Cardiac septum (tissue), 1 donor: ENCODE measurements around the gene DLGAP1. TPM values are rescaled to one million over a fixed set of nuclear protein-coding genes. Genes with fewer than 3 reads are reported as not detected.

Experiments used
- DNase-seq: peaks from one replicate; pipeline ENCODE4 v3.0.0-alpha.2; 2020; ENCODE audit warnings: low spot score
- intact Hi-C: fragments of 100-400 bp; cut with DNase I; formaldehyde crosslinking; loops from one replicate; pipeline ENCODE4 v1.14.0; 2022
- total RNA-seq: library from RNA; stranded (reverse); fragmentation: NEBNext Ultra II Directional; extraction: Animal tissue kit (Norgen Biotek cat#: 25700); gene quantifications from one replicate; pipeline ENCODE4 v1.2.1, GENCODE V29; 2021
- donor health status: DM: no; HTN: no; CAD: no.

DLGAP1 gene
- total RNA-seq, 1 donor from 2014 or later = 6.5 TPM

DNA sequence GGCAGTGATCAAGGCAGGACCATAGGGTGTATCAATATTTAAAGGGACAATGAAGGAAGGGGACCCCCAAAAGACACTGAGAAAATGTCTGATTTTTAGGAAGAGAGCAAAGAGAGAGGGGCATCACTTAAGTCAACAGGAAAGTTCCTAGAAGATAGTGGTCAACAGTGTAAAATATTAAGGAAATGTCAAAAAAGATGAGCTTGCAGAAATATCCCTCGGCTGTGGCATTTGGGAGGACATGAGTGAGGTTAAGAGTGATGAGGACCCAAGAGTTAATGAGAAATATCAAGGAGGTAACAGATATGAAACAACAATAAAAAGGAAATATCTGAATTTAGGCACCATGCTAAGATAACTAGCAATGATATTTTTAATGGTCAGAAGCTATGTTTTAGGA lies 665.6 kb downstream of the DLGAP1 start:
- intact Hi-C loops = no loop called here
- no peak for DNase-seq

DNA sequence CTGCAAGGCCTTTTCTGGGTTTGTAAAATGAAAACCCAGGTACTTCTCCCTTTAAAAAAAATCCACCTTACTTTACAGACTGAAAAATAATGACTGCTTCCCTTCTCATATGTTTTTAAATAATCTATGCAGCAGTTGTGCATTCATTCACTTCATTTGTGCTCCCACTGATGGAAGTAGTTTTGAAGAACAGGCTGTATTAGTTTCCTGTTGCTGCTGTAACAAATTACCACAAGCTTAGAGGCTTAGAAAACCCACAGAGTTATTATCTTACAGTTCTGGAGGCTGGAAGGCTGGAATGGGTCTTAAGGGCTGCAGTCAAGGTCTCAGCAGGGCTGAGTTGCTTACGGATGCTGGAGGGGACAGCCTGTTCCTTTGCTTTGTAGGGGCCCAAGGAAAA lies 670.2 kb downstream of the DLGAP1 start:
- intact Hi-C loops = no loop called here
- DNase-seq = no peak

DNA sequence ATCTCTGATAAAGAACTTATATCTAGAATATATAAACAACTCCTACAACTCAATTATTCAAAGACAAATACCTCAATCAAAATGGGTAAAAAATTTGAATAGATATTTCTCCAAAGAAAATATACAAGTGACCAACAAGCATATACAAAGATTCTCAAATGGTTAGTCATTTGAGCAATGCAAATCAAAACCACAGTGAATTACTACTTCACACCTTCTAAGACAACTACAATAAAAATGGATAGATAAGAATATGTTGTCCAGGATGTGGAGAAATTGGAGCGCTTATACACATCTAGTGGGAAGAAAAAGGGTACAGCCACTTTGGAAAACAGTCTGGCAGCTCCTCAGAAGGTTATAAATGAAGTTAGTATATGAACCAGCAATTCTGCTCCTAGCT lies 672.2 kb downstream of the DLGAP1 start:
- intact Hi-C loops = no loop called here

DNA sequence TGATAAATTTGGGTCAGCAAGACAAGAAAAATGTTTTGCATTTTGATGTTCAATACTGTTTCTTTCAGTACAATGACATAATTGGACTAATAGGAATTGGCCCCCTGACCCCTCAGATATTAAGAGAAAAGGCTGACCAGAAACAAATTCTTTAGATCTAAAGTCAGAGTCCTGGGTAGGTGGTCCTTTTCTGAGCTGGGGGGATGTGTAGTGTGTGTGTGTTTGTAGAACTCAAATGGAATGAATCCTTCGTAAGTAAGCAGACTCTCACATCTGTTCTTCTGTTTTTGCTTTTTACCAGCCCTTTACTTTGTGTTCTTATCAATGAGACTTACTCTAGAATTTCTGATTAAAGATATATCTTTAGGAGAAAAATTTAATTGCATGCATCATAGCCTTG lies 677.4 kb downstream of the DLGAP1 start:
- intact Hi-C loops = loop anchor here (10.0 kb wide), 1 partner anchor 513 kb away; the partner anchor contains the start of gene MYL12B

More for the DNA sequence above, 672.2 kb downstream of the DLGAP1 start:
- no peak for DNase-seq

DNA sequence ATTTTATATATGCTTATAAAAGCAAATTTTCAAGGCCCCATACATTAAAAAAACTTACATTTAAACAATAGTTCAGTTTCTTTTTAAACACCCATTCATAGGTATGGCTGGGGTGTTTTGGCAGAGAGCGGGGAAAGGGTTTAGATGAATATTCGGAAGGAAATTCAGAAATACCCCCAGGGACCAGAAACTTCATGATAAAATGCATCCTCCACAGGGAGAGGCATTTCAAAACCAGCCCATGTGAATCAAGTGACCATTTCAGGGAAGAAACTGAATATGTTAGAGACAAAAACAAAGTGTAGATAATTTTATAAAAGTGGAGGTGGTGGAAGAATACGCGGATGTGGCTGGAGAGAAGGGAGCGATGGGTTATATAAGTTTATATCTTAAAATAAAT lies 678.0 kb downstream of the DLGAP1 start:
- no peak for DNase-seq
- intact Hi-C loops = loop anchor here (10.0 kb wide), 1 partner anchor 512 kb away; the partner anchor contains the start of gene MYL12B

More for the DNA sequence above, 677.4 kb downstream of the DLGAP1 start:
- DNase-seq = no peak

DNA sequence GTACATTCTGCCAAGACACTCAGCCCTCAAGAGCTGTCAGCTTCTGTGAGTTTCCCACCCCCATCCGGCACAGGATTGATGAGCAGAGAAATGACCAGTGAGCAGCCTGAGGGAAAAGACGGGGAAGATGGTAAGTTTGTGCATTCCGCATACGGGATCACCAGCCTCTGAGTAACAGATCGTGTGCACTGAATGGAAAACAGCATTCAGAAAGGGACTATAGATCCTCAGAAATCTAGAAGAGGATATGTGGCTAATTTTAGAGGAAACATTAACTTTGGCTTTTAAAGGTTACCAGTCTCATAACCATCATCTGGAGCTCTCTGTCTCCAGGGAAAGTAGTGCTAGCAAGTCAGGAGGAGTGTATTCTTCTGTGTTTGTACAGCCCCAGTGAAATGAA lies 679.1 kb downstream of the DLGAP1 start:
- no peak for DNase-seq
- intact Hi-C loops = loop anchor here (10.0 kb wide), 1 partner anchor 511 kb away; the partner anchor contains the start of gene MYL12B

DNA sequence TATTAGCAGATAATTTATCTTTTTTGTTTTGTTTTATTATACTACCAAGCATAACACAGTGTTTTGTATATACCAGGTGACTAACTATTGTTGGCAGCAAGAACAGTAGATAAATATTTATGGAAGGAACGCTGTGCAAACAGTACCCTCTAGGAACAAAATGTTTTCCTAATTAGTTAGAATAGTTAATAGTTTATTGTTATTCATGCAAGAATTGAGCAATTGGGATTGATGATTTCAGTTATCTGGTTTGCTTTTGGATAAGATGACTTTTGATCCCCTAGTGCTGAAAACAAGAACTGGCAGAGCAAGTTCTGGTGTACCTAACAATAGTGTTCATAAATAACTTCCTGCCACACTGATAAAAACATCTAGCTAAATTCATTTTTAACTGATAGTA lies 681.8 kb downstream of the DLGAP1 start:
- no peak for DNase-seq
- intact Hi-C loops = loop anchor here (5.0 to 10.0 kb wide), 4 partner anchors 71 to 509 kb away; partner anchors contain the start of gene MYL12B

DNA sequence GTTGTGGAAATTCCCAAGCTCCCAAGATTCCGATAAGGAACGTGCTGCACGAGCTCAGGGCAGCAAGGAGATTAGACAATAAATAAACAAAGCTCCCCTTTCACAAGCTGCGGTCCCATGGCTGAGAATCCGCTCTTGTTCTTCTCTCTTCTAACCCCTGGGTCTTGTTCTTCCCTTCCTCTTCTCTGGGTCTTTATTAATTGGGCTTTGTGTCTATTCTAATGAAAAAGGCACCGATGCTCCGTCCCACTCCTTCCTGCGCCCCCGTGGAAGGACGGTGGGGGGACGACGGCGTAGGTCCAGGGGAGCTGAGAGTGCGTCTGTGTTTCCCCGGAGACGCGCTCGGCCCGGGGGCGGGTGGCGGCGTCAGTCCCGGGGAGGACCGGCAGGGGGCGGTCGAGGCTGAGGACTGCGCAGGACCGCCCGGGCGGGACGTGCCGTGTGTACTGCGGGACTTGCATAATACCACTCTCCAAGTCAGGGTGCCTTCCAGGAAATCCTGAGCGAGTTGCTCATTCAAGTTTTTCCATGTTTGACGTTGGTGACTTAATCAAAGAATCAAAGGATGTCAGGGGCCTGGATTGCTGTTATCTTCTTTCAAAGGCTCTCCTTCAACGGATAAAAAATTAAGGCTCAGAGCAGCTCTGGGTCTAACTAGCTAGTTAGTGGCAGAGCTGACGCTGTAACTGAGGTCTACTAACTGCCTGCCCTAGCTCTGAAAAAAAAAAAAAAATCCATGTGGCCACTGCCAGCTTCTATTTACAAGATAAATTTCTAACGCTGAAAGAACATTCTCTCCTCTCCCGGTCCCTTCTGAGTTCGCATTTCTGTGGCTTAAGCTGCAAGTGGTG lies 683.8 kb downstream of the DLGAP1 start:
- intact Hi-C loops = loop anchor here (1.0 to 10.0 kb wide), 6 partner anchors 69 to 507 kb away; partner anchors contain the start of gene MYL12B
- peak; percentile 90 for DNase-seq

DNA sequence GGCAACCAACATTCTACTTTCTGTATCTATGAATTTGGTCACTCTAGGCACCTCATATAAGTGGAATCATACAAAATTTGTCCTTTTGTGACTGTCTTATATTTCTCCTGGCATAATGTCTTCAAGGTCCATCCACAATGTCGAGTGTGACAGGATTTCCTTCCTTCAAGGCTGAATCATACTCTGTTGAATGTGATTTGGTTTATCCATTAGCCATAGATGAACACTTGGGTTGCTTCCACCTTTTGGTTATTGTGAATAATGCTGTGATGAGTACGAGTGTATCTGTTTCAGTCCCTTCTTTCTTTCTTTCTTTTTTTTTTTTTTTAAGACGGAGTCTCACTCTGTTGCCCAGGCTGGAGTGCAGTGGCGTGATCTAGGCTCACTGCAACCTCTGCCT lies 693.8 kb downstream of the DLGAP1 start:
- no peak for DNase-seq
- intact Hi-C loops = no loop called here

DNA sequence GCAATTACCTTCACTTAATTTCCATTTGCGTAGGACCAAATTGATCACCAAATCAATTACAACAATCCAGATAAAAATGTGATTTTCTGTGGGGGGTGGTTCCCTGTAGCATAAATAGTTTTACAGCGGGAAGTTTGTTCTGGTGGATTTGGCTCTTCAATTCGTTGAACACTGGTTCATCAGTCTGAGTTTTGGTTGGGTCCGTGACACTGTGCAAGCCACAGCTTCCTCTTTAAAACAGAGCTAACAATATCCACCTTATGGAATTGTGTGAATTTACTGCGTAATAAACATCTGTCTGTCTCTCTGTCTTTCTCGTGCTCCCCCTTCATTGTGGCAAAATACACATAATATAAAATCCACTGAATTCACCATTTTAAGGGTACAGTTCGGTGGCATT lies 694.4 kb downstream of the DLGAP1 start:
- no peak for DNase-seq
- intact Hi-C loops = no loop called here

DNA sequence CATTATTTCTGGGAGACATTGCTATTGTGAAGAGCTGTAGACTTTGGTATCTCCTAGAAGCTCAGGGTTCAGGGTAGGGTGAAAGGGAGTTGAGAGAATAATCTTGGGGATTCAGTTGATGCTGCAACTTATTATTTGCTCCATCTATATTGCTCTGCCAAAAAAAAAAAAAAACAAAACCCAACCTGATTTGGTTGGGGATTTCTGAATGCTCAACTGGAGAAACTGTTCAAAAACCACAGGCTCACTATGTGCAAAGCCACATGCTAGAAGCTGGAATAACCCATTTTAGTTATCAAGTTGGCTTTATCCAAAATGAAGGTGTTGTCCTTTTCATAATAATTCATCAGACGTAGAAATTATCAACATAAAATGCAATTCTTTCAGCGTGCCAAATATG lies 696.0 kb downstream of the DLGAP1 start:
- DNase-seq = no peak
- intact Hi-C loops = no loop called here

DNA sequence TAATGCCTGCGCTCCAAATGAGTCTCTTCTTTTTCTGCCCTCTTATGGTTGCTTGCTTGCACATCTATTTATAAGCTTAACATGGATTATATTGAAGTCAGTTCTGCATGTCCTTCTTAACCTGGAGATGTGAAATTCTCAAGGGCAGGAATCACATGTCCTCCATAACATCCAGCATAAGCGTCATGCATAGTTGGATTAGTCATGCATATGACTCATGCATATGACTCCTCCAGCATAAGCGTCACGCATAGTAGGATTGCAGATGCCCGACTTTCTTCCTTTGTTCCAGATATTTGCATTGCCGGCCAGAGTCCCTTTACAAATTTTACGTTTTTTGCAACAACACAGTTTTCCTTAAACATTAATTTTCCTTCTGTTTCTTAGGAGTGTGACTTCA lies 696.6 kb downstream of the DLGAP1 start:
- DNase-seq = no peak
- intact Hi-C loops = no loop called here

DNA sequence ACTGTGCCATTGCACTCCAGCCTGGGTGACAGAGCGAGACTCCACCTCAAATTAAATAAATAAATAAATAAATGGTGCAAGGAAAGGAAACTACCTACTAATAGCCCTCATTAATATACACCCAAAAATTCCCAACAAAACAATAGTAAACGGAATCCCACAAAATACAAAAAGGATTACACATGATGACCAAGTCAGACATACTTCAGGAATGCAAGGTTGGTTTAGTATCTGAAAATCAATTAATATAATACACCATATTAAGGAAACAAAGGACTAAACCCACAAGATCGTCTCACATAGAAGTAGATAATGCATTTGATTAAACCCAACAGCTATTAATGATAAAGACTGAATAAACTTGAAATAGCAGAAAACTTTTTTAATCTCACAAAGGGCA lies 697.7 kb downstream of the DLGAP1 start:
- intact Hi-C loops = no loop called here
- no peak for DNase-seq

DNA sequence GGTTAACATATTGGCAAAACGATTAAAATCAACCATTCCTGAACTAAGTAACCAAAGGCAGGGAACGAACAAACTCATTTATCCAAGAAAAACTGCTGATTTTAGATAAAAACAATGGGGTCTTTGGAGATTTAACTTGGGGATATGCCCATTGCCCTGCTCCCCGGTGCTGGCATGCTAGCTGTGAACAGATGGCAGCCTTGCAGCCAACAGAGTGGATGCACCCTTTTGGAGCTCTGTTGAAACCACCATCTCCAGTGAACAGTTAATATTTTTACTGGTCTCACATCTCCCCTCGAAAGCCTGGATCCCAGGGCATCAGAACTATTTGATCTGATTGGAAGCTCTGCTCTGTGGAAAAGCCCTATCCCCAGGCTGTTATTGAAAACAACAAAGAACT lies 702.0 kb downstream of the DLGAP1 start:
- no peak for DNase-seq
- intact Hi-C loops = no loop called here

DNA sequence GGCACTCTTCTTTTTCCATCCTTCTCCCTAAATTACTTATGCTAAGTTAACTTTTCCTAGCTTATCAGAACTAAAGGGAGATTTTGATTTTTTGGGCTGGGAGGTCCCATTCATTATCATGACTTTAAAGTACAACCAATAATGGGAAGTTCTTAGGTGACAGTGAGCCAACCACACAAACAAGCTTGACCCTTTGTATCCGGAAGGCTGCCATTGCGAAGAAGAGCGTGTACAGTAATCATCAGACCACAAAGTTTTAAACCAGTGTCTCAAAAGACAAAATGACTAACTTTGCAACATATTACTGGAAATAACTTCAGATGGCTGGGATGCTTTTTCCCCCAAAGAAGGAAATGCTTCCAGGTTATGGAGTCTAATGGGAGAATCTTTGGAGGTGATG lies 707.0 kb downstream of the DLGAP1 start:
- intact Hi-C loops = no loop called here
- no peak for DNase-seq

DNA sequence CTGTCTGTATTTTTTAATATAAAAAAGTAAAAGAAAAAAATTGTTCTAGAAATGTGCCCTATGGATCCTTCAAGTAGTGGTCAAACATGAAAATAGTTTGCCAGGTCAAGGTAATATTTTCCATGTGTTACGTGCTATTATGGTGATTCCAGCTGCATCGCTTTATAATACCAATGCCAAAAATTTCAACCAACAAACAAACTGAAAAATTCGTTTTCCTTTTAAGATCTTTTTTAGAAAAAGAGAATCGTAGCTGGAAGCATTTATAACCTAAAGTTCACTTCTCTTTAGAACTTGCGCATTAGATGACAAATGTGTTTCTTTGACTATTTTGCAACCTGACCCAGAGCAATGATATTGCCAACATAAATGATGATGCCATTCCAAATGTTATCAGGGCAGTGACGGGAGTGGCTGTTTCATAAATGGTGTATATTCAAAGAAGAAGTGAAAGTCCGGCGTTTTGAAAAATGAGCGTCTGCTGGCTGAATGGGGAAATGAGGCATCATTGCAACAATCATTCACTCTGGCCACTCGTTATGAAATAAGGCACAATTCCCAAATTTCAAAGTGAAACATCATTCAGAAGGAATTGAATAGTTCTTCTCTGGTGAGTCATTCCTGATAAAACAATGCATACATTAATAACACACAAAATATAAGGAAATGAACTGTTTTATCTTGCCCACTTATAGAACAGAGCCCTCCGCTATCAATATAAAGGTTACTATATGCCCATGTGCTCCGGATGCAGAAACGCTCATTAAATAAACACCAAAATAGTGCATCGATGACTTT lies 707.7 kb downstream of the DLGAP1 start:
- intact Hi-C loops = no loop called here
- DNase-seq = no peak

DNA sequence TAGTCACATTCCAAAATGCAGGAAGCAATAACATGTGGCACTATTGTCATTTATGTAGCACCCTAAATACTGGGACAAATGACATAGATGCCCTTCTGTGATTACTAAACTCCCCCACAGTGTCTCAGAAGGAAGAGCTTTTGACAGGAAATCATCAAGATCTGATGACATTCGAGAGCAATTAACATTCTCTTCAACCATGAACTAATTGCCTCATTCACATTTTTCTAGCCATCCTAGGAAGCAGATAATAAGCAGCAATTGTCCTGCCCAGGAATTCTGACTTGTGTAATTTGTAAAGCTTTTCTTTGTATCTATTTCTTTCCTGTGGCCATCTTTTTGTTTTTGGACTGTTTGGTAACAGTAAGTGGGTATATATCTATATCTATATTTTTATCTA lies 712.6 kb downstream of the DLGAP1 start:
- no peak for DNase-seq
- intact Hi-C loops = no loop called here

DNA sequence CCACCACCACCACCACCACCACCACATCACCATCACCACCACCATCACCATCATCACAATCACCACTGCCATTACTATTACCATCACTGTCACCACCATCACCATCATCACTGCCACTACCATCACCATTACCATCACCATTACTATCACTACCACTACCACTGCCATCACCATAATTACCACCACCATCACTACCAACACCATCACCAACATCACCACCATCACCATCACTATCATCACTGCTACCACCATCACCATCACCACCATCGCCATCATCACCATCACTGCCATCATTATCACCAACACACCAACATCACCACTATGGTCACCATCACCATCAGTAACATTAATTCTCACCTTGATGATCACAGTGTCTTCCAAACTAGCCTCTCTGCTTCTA lies 713.8 kb downstream of the DLGAP1 start:
- intact Hi-C loops = no loop called here
- DNase-seq = no peak

DNA sequence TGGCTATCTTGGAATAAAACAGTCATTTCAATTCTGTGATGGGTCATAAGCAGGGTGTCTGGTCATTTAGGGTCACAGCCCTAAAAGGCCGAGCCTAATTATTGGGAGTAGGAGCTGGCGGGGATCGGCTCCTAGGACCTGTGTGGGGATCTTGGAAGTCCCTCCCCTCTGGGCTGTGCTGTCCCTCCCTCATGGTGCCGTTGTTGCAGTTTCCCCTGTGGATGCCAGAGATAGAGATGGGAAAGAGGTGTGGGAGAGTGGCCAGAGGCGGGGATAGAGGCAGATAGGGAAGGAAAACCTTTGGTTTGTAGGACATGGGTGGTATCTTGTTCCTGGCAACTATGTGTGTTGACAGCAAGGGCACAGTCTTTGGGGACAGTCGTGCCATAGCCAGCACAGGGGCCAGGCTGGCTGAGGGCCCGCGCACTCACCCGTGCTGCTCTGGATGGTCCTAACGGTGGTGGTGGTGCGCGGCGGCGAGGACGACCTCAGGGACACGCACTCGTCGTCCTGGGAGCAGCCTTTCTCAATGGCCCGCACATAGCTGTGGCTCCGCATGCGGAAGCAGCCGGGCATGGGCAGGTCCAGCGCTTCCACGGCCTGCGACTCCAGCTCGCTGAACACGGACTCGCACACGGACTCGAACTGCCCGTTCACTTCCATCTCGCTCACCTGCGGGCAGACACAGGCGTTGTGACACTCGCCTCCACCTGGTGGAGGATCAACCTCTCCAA lies 726.2 kb downstream of the DLGAP1 start:
- DNase-seq = no peak
- intact Hi-C loops = no loop called here

DNA sequence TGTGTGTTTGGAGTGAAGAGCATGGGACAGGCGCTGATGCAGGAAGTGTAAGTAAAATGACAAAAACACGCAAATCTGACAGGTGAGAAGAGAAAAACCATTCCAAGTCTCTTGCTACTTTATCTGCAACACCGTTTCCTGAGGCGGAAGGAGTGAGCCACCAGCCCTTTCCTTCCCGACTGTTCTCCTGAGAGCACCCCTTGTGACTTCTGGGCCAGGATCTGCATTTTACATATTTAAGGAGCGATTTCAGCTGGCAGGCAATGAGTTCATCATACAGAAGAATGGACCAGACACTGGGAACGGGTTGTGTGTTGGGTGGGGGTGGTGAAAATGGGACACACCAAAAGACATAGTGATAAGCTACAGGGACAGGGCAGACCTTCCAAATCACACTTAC lies 727.8 kb downstream of the DLGAP1 start:
- no peak for DNase-seq
- intact Hi-C loops = no loop called here
